Trophoblast cell (in vitro differentiated cells and primary cell): ENCODE data around the gene B3GNT4.

ENCODE experiments used
- DNase-seq, 2 donors: peaks; one replicate each; pipeline ENCODE4 v3.0.0-alpha.2; 2016
- H2AFZ ChIP-seq: 2 replicates; pipeline ENCODE4 v1.6.1; 2013; ENCODE audit warnings: low read length, moderate library complexity, mild to moderate bottlenecking; ENCODE audit not compliant: insufficient read depth, poor library complexity
- H2AK5ac ChIP-seq: 2 replicates; pipeline ENCODE4 v1.6.1; 2013; ENCODE audit warnings: mild to moderate bottlenecking, low read length
- H2BK120ac ChIP-seq: 2 replicates; pipeline ENCODE4 v1.6.1; 2013; ENCODE audit warnings: low read length, mild to moderate bottlenecking, moderate library complexity; ENCODE audit not compliant: insufficient read depth, poor library complexity
- H2BK12ac ChIP-seq: 2 replicates; pipeline ENCODE4 v1.6.1; 2013; ENCODE audit warnings: mild to moderate bottlenecking, low read length, moderate library complexity
- H2BK5ac ChIP-seq: 2 replicates; pipeline ENCODE4 v1.6.1; 2013; ENCODE audit warnings: low read length, low read depth, moderate library complexity, mild to moderate bottlenecking; ENCODE audit not compliant: poor library complexity
- H3K14ac ChIP-seq: 2 replicates; pipeline ENCODE4 v1.6.1; 2013; ENCODE audit warnings: mild to moderate bottlenecking, low read length
- H3K18ac ChIP-seq: 2 replicates; pipeline ENCODE4 v1.6.1; 2013; ENCODE audit warnings: mild to moderate bottlenecking, low read length
- H3K23ac ChIP-seq: 2 replicates; pipeline ENCODE4 v1.6.1; 2013; ENCODE audit warnings: low read length
- H3K27ac ChIP-seq: 2 replicates; pipeline ENCODE4 v1.5.1; 2013; ENCODE audit warnings: low read depth, mild to moderate bottlenecking, inconsistent platforms, low read length, moderate library complexity
- H3K27me3 ChIP-seq: 2 replicates; pipeline ENCODE4 v1.6.1; 2013; ENCODE audit warnings: inconsistent platforms, mild to moderate bottlenecking, low read length, moderate library complexity; ENCODE audit not compliant: insufficient read depth
- H3K36me3 ChIP-seq, 2 experiments: 1 replicate in 1 of 2; 2 replicates in 1 of 2; pipeline ENCODE4 v1.6.1; 2013; ENCODE audit warnings: low read length in 2 of 2, mild to moderate bottlenecking in 2 of 2, moderate library complexity in 1 of 2; ENCODE audit not compliant: insufficient read depth in 2 of 2, control insufficient read depth in 1 of 2
- H3K4ac ChIP-seq: 2 replicates; pipeline ENCODE4 v1.6.1; 2013; ENCODE audit warnings: low read depth, mild to moderate bottlenecking, low read length, moderate library complexity
- H3K4me1 ChIP-seq, 2 experiments: 1 replicate in 1 of 2; 2 replicates in 1 of 2; pipeline ENCODE4 v1.6.1; 2013; ENCODE audit warnings: low read length in 2 of 2, mild to moderate bottlenecking in 2 of 2, moderate library complexity in 1 of 2; ENCODE audit not compliant: insufficient read depth in 2 of 2, control insufficient read depth in 1 of 2
- H3K4me2 ChIP-seq: 2 replicates; pipeline ENCODE4 v1.6.1; 2013; ENCODE audit warnings: inconsistent platforms, mild to moderate bottlenecking, low read length, moderate library complexity
- H3K4me3 ChIP-seq: 2 replicates; pipeline ENCODE4 v1.5.1; 2013; ENCODE audit warnings: mild to moderate bottlenecking, low read depth, low read length, inconsistent platforms
- H3K79me1 ChIP-seq: one replicate; pipeline ENCODE4 v1.6.1; 2013; ENCODE audit warnings: low read length
- H3K79me2 ChIP-seq: 2 replicates; pipeline ENCODE4 v1.6.1; 2013; ENCODE audit warnings: low read length, mild to moderate bottlenecking; ENCODE audit not compliant: control insufficient read depth, insufficient read depth, poor library complexity
- H3K9ac ChIP-seq: 2 replicates; pipeline ENCODE4 v1.6.1; 2013; ENCODE audit warnings: mild to moderate bottlenecking, low read length
- H3K9me3 ChIP-seq: 2 replicates; pipeline ENCODE4 v1.6.1; 2013; ENCODE audit warnings: low read depth, mild to moderate bottlenecking, control low read depth, inconsistent platforms, low read length; ENCODE audit not compliant: insufficient read depth
- H4K12ac ChIP-seq: 2 replicates; pipeline ENCODE4 v1.6.1; 2013; ENCODE audit warnings: low read depth, mild to moderate bottlenecking, low read length, moderate library complexity
- H4K8ac ChIP-seq: 2 replicates; pipeline ENCODE4 v1.6.1; 2013; ENCODE audit warnings: low read depth, mild to moderate bottlenecking, low read length, moderate library complexity
- H4K91ac ChIP-seq: one replicate; pipeline ENCODE4 v1.6.1; 2013; ENCODE audit warnings: low read depth, mild to moderate bottlenecking, low read length, moderate library complexity
- WGBS: extraction: QIAGEN DNeasy Blood & Tissue Kit; methylation state at CpG from one replicate; pipeline ENCODE4 v1.1.7; 2013; ENCODE audit warnings: missing lambda C conversion rate; ENCODE audit not compliant: insufficient read length, insufficient coverage; ENCODE audit errors: extremely low coverage; 5-methylcytosine and 5-hydroxymethylcytosine counted together

The B3GNT4 gene

GRCh38 chr12:122244565-122245371 is 41.3 kb downstream of the B3GNT4 start:
- H3K4ac ChIP-seq = no peak overlapping the region
- no peak overlapping the region for H3K4me3 ChIP-seq
- H2BK120ac ChIP-seq = no peak overlapping the region
- no peak overlapping the region for H3K18ac ChIP-seq
- H3K27ac ChIP-seq = no peak overlapping the region
- no peak overlapping the region for H3K14ac ChIP-seq
- H2AFZ ChIP-seq = no peak overlapping the region
- H2BK5ac ChIP-seq = no peak overlapping the region
- no peaks in the 10 kb centered on the region for H3K27me3 ChIP-seq
- no peak overlapping the region for H2BK12ac ChIP-seq
- no peak overlapping the region for H3K4me2 ChIP-seq
- H3K36me3 ChIP-seq = peaks cover 18 to 24% of the 10 kb centered on the region in 2 experiments
- no peaks in the 10 kb centered on the region for H3K9me3 ChIP-seq
- H3K9ac ChIP-seq = no peak overlapping the region
- H2AK5ac ChIP-seq = no peak overlapping the region
- H4K8ac ChIP-seq = no peak overlapping the region
- whole genome bisulfite sequencing = no CpG with 5 or more reads among the region's 11 CpGs
- H3K4me1 ChIP-seq = no peaks in the 10 kb centered on the region
- no peaks in the 10 kb centered on the region for H3K79me2 ChIP-seq
- H4K12ac ChIP-seq = no peak overlapping the region
- no peak for DNase-seq
- no peak overlapping the region for H3K23ac ChIP-seq
- H3K79me1 ChIP-seq = no peaks in the 10 kb centered on the region
- no peak overlapping the region for H4K91ac ChIP-seq

GRCh38 chr12:122245553-122245952 is 42.0 kb downstream of the B3GNT4 start:
- Histone ChIP-seq H3K4me2 (no peak overlapping the region), H3K4me3 (no peak overlapping the region), H2AK5ac (no peak overlapping the region), H3K27me3 (no peaks in the 10 kb centered on the region), H3K23ac (no peak overlapping the region), H3K27ac (no peak overlapping the region), H3K4me1 (no peaks in the 10 kb centered on the region), H4K8ac (no peak overlapping the region), H3K4ac (no peak overlapping the region), H3K18ac (no peak overlapping the region), H3K9me3 (no peaks in the 10 kb centered on the region), H3K79me2 (no peaks in the 10 kb centered on the region), H2BK5ac (no peak overlapping the region), H2BK12ac (no peak overlapping the region), H2AFZ (no peak overlapping the region), H3K36me3 (peaks cover 15 to 26% of the 10 kb centered on the region in 2 experiments), H4K91ac (no peak overlapping the region), H2BK120ac (no peak overlapping the region), H3K79me1 (no peaks in the 10 kb centered on the region), H4K12ac (no peak overlapping the region), H3K9ac (no peak overlapping the region), H3K14ac (no peak overlapping the region)
- DNase-seq = no peak
- WGBS = no CpG with 5 or more reads among the region's 1 CpG

GRCh38 chr12:122250047-122250446 is 46.5 kb downstream of the B3GNT4 start:
- Histone ChIP-seq H3K23ac (no peak overlapping the region), H3K79me2 (no peaks in the 10 kb centered on the region)

GRCh38 chr12:122250536-122250935 is 47.0 kb downstream of the B3GNT4 start:
- H3K18ac ChIP-seq = no peak overlapping the region
- H3K14ac ChIP-seq = no peak overlapping the region
- no peak overlapping the region for H3K9ac ChIP-seq
- no peak overlapping the region for H3K4me3 ChIP-seq
- H3K23ac ChIP-seq = no peak overlapping the region
- H3K9me3 ChIP-seq = no peaks in the 10 kb centered on the region
- no peaks in the 10 kb centered on the region for H3K79me2 ChIP-seq
- no peak overlapping the region for H3K4me2 ChIP-seq
- no peak overlapping the region for H2BK5ac ChIP-seq
- H3K4me1 ChIP-seq = no peaks in the 10 kb centered on the region
- no peak overlapping the region for H4K12ac ChIP-seq
- no peak overlapping the region for H3K27ac ChIP-seq
- no peak overlapping the region for H4K91ac ChIP-seq
- no peak overlapping the region for H2AK5ac ChIP-seq
- no peak overlapping the region for H2AFZ ChIP-seq
- no peak overlapping the region for H4K8ac ChIP-seq
- DNase-seq = no peak
- no peak overlapping the region for H3K4ac ChIP-seq
- H3K79me1 ChIP-seq = no peaks in the 10 kb centered on the region
- peaks cover 8 to 19% of the 10 kb centered on the region in 2 experiments for H3K36me3 ChIP-seq
- no peak overlapping the region for H2BK12ac ChIP-seq
- no peak overlapping the region for H2BK120ac ChIP-seq
- WGBS = no CpG with 5 or more reads among the region's 8 CpGs
- H3K27me3 ChIP-seq = no peaks in the 10 kb centered on the region

More at GRCh38 chr12:122250047-122250446, 46.5 kb downstream of the B3GNT4 start:
- no peak overlapping the region for H3K4me3 ChIP-seq
- H3K36me3 ChIP-seq = peaks cover 8 to 19% of the 10 kb centered on the region in 2 experiments
- DNase-seq = no peak
- H3K27ac ChIP-seq = no peak overlapping the region
- no peaks in the 10 kb centered on the region for H3K4me1 ChIP-seq
- no peaks in the 10 kb centered on the region for H3K27me3 ChIP-seq
- H2AFZ ChIP-seq = no peak overlapping the region
- no peak overlapping the region for H2BK5ac ChIP-seq
- no peak overlapping the region for H2BK120ac ChIP-seq
- H3K9me3 ChIP-seq = no peaks in the 10 kb centered on the region
- H3K9ac ChIP-seq = no peak overlapping the region
- H4K91ac ChIP-seq = no peak overlapping the region
- H4K8ac ChIP-seq = no peak overlapping the region
- no peak overlapping the region for H2AK5ac ChIP-seq
- no CpG with 5 or more reads among the region's 6 CpGs for WGBS
- no peak overlapping the region for H3K4me2 ChIP-seq
- no peak overlapping the region for H2BK12ac ChIP-seq
- H4K12ac ChIP-seq = no peak overlapping the region
- no peaks in the 10 kb centered on the region for H3K79me1 ChIP-seq
- no peak overlapping the region for H3K14ac ChIP-seq
- no peak overlapping the region for H3K18ac ChIP-seq
- H3K4ac ChIP-seq = no peak overlapping the region
